OCI-LY7 (cell line): ENCODE data around the gene HIP1. TPM values are rescaled to one million over a fixed set of nuclear protein-coding genes. Genes with fewer than 3 reads are reported as not detected.

Source experiments
- BruUV-seq: library from RNA; stranded (reverse); fragments of 400-500 nt; replicated peaks from 2 replicates; lab custom pipeline; 2021; lab: Mats Ljungman, UMichigan
- CTCF ChIA-PET: fragments of 300-600 bp; sonication (Branson Sonifier 250); formaldehyde crosslinking; loops from one replicate; lab custom pipeline; 2022; ENCODE audit warnings: antibody characterized with exemption; ENCODE audit not compliant: unreplicated experiment; lab: Charles Lee
- POLR2A ChIA-PET: fragments of 300-600 bp; sonication (Branson Sonifier 250); formaldehyde crosslinking; loops from one replicate; lab custom pipeline; 2022; ENCODE audit warnings: antibody characterized with exemption; lab: Charles Lee
- DNase-seq: peaks from one replicate; pipeline ENCODE4 v3.0.0-alpha.2; 2015; ENCODE audit warnings: low spot score
- H2AFZ ChIP-seq: fragments of 200-600 bp; sonication (generic), shearing (Covaris generic); 2 replicates; pipeline ENCODE4 v1.6.1; 2014; ENCODE audit warnings: mild to moderate bottlenecking, antibody characterized with exemption, low read length, moderate library complexity
- H3K27ac ChIP-seq: fragments of 200-600 bp; sonication (generic); 2 replicates; pipeline ENCODE4 v1.5.1; 2014; ENCODE audit warnings: mixed run types, low read depth, mild to moderate bottlenecking, moderate library complexity, low read length, inconsistent platforms; ENCODE audit not compliant: poor library complexity, severe bottlenecking
- H3K36me3 ChIP-seq: fragments of 200-600 bp; sonication (generic); 2 replicates; pipeline ENCODE4 v1.6.1; 2014; ENCODE audit warnings: mild to moderate bottlenecking, antibody characterized with exemption, low read length, moderate library complexity, mixed read lengths; ENCODE audit not compliant: insufficient read depth
- H3K4me1 ChIP-seq: fragments of 200-600 bp; sonication (generic); 2 replicates; pipeline ENCODE4 v1.5.1; 2014; ENCODE audit warnings: mild to moderate bottlenecking, low read length; ENCODE audit not compliant: insufficient read depth, poor library complexity, severe bottlenecking
- H3K4me2 ChIP-seq: fragments of 200-600 bp; sonication (generic); 2 replicates; pipeline ENCODE4 v1.6.1; 2014; ENCODE audit warnings: mild to moderate bottlenecking, low read length
- H3K4me3 ChIP-seq: fragments of 200-600 bp; sonication (generic); 2 replicates; pipeline ENCODE4 v1.5.1; 2014; ENCODE audit warnings: mild to moderate bottlenecking, low read depth, low read length; ENCODE audit not compliant: poor library complexity, severe bottlenecking
- H3K79me2 ChIP-seq: fragments of 200-600 bp; sonication (generic); 2 replicates; pipeline ENCODE4 v1.6.1; 2016; ENCODE audit warnings: low read depth, mild to moderate bottlenecking, low read length, moderate library complexity, mixed read lengths; ENCODE audit not compliant: insufficient read depth
- H3K9me2 ChIP-seq: fragments of 200-600 bp; sonication (generic); 2 replicates; pipeline ENCODE4 v1.6.1; 2016; ENCODE audit warnings: mild to moderate bottlenecking, low read length, mixed read lengths; ENCODE audit not compliant: insufficient read depth
- H3K9me3 ChIP-seq: fragments of 200-600 bp; sonication (generic); 2 replicates; pipeline ENCODE4 v1.6.1; 2014; ENCODE audit warnings: mild to moderate bottlenecking, mixed run types, low read length, mixed read lengths
- H4K20me1 ChIP-seq: fragments of 200-600 bp; sonication (generic); 2 replicates; pipeline ENCODE4 v1.6.1; 2014; ENCODE audit warnings: mild to moderate bottlenecking, antibody characterized with exemption, low read length, moderate library complexity, mixed read lengths; ENCODE audit not compliant: insufficient read depth
- EZH2phosphoT487 ChIP-seq: fragments of 200-600 bp; sonication (generic); IDR thresholded peaks from 2 replicates; pipeline ENCODE4 v1.6.1; 2018; ENCODE audit warnings: low read depth, borderline replicate concordance, mild to moderate bottlenecking, mixed run types, antibody characterized with exemption, low read length, moderate library complexity, mixed read lengths
- intact Hi-C: fragments of 100-400 bp; cut with micrococcal nuclease; formaldehyde crosslinking; loops from one replicate; pipeline ENCODE4 v1.10.0; 2022; ENCODE audit not compliant: unreplicated experiment
- total RNA-seq, 2 experiments: library from RNA; depleted of rRNA in 1 of 2; stranded (reverse); fragments of >200 nt in 1 of 2; shearing (Covaris generic) in 1 of 2; gene quantifications; 2 replicates each; pipeline ENCODE4 v1.2.3, GENCODE V29; 2014 to 2022
- TF ChIP-seq, protein P1 (sequence below): fragments of 200-600 bp; sonication (generic); conservative IDR thresholded peaks from 2 replicates; pipeline ENCODE4 v1.5.1; 2014; ENCODE audit warnings: mild to moderate bottlenecking, antibody characterized with exemption, low read length, moderate library complexity, mixed read lengths

The HIP1 gene
- total RNA-seq, 2 experiments from 2014 or later: 15.0 to 27.8 TPM

DNA sequence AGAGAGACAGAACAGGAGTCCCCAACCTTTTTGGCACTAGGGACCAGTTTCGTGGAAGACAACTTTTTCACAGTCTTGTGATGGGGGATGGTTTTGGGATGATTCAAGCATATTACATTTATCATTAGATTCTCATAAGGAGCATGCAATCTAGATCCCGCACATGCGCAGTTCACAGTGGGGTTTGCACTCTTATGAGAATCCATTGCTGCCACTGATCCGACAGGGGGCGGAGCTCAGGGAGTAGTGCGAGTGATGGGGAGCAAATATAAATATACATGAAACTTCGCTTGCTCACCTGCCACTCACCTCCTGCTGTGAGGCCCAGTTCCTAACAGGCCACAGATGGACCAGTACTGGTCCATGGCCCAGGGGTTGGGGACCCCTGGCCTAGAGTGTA, 19.1 kb upstream of the HIP1 start:
- H3K27ac ChIP-seq: no peak overlapping the region
- ChIA-PET CTCF (no interaction called here), POLR2A (interaction anchor here (1.3 to 1.4 kb wide), 2 partner anchors 17 to 19 kb away, joined by 4 to 6 read pairs; partner anchors contain the start of gene HIP1)
- no peaks in the 10 kb centered on the region for H3K79me2 ChIP-seq
- H3K4me2 ChIP-seq: no peak overlapping the region
- H3K9me3 ChIP-seq: no peaks in the 10 kb centered on the region
- H3K4me1 ChIP-seq: peaks cover 18% of the 10 kb centered on the region
- DNase-seq: no peak
- H3K4me3 ChIP-seq: no peak overlapping the region
- H2AFZ ChIP-seq: no peak overlapping the region
- TF ChIP-seq EZH2phosphoT487: no peak
- TF ChIP-seq, protein P1, sequence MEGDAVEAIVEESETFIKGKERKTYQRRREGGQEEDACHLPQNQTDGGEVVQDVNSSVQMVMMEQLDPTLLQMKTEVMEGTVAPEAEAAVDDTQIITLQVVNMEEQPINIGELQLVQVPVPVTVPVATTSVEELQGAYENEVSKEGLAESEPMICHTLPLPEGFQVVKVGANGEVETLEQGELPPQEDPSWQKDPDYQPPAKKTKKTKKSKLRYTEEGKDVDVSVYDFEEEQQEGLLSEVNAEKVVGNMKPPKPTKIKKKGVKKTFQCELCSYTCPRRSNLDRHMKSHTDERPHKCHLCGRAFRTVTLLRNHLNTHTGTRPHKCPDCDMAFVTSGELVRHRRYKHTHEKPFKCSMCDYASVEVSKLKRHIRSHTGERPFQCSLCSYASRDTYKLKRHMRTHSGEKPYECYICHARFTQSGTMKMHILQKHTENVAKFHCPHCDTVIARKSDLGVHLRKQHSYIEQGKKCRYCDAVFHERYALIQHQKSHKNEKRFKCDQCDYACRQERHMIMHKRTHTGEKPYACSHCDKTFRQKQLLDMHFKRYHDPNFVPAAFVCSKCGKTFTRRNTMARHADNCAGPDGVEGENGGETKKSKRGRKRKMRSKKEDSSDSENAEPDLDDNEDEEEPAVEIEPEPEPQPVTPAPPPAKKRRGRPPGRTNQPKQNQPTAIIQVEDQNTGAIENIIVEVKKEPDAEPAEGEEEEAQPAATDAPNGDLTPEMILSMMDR: 0 out of 2 replicates have a peak, but pooled peaks have one; percentile 18
- H3K9me2 ChIP-seq: no peaks in the 10 kb centered on the region
- H4K20me1 ChIP-seq: no peaks in the 10 kb centered on the region
- BruUV-seq: no TSS peak
- intact Hi-C loops: loop anchor here (5.0 kb wide), 2 partner anchors 116 to 231 kb away; no protein-coding TSS in a partner anchor
- H3K36me3 ChIP-seq: no peaks in the 10 kb centered on the region

DNA sequence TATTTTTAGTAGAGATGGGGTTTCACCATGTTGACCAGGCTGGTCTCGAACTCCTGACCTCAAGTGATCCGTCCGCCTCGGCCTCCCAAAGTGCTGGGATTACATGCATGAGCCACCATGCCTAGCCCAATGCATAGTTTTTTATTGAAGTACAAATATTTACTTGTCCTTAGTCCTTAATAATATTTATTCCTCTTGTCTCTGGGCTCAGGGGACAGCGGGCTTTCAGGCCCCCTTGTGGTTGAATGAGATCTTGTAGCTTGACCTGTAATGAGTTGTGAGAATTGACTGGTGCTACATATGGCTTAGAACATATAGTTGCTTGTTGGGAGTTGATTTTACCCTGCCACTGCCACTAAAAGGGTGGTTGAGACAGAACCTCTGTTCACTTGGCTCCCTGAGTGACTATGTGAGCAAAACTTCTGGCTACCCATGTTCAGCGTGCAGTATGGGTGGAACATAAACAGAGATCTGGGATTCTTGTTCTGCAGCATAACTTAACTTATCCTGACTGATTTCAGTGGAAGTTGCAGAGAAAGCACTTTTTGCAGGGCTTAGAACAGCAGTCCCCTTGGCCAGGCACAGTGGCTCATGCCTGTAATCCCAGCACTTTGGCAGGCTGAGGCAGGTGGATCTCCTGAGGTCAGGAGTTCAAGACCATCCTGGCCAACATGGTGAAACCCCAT, 18.4 kb upstream of the HIP1 start:
- peaks cover 15% of the 10 kb centered on the region for H3K4me1 ChIP-seq
- TF ChIP-seq EZH2phosphoT487: no peak
- TF ChIP-seq, protein P1: peak; percentile 73
- ChIA-PET CTCF (no interaction called here), POLR2A (no interaction called here)
- H3K9me2 ChIP-seq: no peaks in the 10 kb centered on the region
- no peak overlapping the region for H3K4me2 ChIP-seq
- H4K20me1 ChIP-seq: no peaks in the 10 kb centered on the region
- BruUV-seq: no TSS peak
- no peak overlapping the region for H2AFZ ChIP-seq
- H3K79me2 ChIP-seq: no peaks in the 10 kb centered on the region
- no peaks in the 10 kb centered on the region for H3K36me3 ChIP-seq
- intact Hi-C loops: loop anchor here (5.0 kb wide), 2 partner anchors 115 to 230 kb away; no protein-coding TSS in a partner anchor
- H3K4me3 ChIP-seq: no peak overlapping the region
- DNase-seq: peak; percentile 62
- no peak overlapping the region for H3K27ac ChIP-seq
- no peaks in the 10 kb centered on the region for H3K9me3 ChIP-seq
